ENCODE data around the gene DMBX1. TPM values are rescaled to one million over a fixed set of nuclear protein-coding genes. Genes with fewer than 3 reads are reported as not detected.
A peak's percentile ranks its signal among the peaks of the same experiment; 100 is the strongest.

The DMBX1 gene
- polyA plus RNA-seq, 1 donor from 2014 or later = 0.28 TPM

GRCh38 chr1:46487818-46488218 is 1.8 kb upstream of the DMBX1 start:
- no peaks in the 10 kb centered on the region for H3K9me3 ChIP-seq (ENCODE audit: low read length)
- no peak overlapping the region for H2AFZ ChIP-seq (ENCODE audit: low read depth, low read length)
- H3K9ac ChIP-seq (ENCODE audit: low read length) = no peak overlapping the region
- no peaks in the 10 kb centered on the region for H3K36me3 ChIP-seq (ENCODE audit: insufficient read depth, low read length)
- H3K79me2 ChIP-seq (replicated peaks; ENCODE audit: insufficient read depth, low read length) = no peaks in the 10 kb centered on the region
- TF ChIP-seq MXI1 (conservative IDR thresholded peaks at IDR 0.05; ENCODE audit: poor library complexity, severe bottlenecking) = no peak
- peak; percentile 23 for TF ChIP-seq CTCF (IDR thresholded peaks at IDR 0.05; ENCODE audit: poor library complexity, severe bottlenecking)
- no peaks in the 10 kb centered on the region for H4K20me1 ChIP-seq (ENCODE audit: insufficient read depth)
- H3K4me2 ChIP-seq (ENCODE audit: low read length) = no peak overlapping the region
- H3K4me3 ChIP-seq (ENCODE audit: low read length) = no peak overlapping the region
- no peaks in the 10 kb centered on the region for H3K9me2 ChIP-seq (ENCODE audit: insufficient read depth, low read length)
- H3F3A ChIP-seq (ENCODE audit: insufficient read depth, low read length, poor library complexity, severe bottlenecking) = no peaks in the 10 kb centered on the region
- peaks cover 97% of the 10 kb centered on the region for H3K27me3 ChIP-seq (ENCODE audit: insufficient read depth, low read depth, low read length)
- H3K27ac ChIP-seq (ENCODE audit: low read length) = no peak overlapping the region

- no peak overlapping the region for H3K9ac ChIP-seq (ENCODE audit: low read length)
- H3K9me3 ChIP-seq (ENCODE audit: low read length) = no peaks in the 10 kb centered on the region
- H3K36me3 ChIP-seq (ENCODE audit: insufficient read depth, low read length) = no peaks in the 10 kb centered on the region
- H4K20me1 ChIP-seq (ENCODE audit: insufficient read depth) = no peaks in the 10 kb centered on the region
- H3K9me2 ChIP-seq (ENCODE audit: insufficient read depth, low read length) = no peaks in the 10 kb centered on the region
- H2AFZ ChIP-seq (ENCODE audit: low read depth, low read length) = no peak overlapping the region
- H3K4me2 ChIP-seq (ENCODE audit: low read length) = no peak overlapping the region
- no peak overlapping the region for H3K27ac ChIP-seq (ENCODE audit: low read length)
- H3K27me3 ChIP-seq (ENCODE audit: insufficient read depth, low read depth, low read length) = peaks cover 99% of the 10 kb centered on the region
- no peaks in the 10 kb centered on the region for H3K79me2 ChIP-seq (replicated peaks; ENCODE audit: insufficient read depth, low read length)
- H3K4me3 ChIP-seq (ENCODE audit: low read length) = no peak overlapping the region
- TF ChIP-seq EP300 (conservative IDR thresholded peaks at IDR 0.05; ENCODE audit: poor library complexity, severe bottlenecking) = no peak
- TF ChIP-seq POLR2AphosphoS5 (IDR thresholded peaks at IDR 0.05) = no peak
- TF ChIP-seq MXI1 (conservative IDR thresholded peaks at IDR 0.05; ENCODE audit: poor library complexity, severe bottlenecking) = no peak
- TF ChIP-seq RAD21 (conservative IDR thresholded peaks at IDR 0.05) = no peak
- TF ChIP-seq REST (IDR thresholded peaks at IDR 0.05; ENCODE audit: borderline replicate concordance) = no peak
- no peak for TF ChIP-seq SMC3 (conservative IDR thresholded peaks at IDR 0.05; ENCODE audit: poor library complexity)
- TF ChIP-seq EZH2 (IDR thresholded peaks at IDR 0.05; ENCODE audit: borderline replicate concordance, insufficient read depth, low read length, poor library complexity, severe bottlenecking) = no peak
- no peak for TF ChIP-seq CTCF (IDR thresholded peaks at IDR 0.05; ENCODE audit: poor library complexity, severe bottlenecking)
- TF ChIP-seq TAF1 (IDR thresholded peaks at IDR 0.05; ENCODE audit: low read depth) = no peak
- H3F3A ChIP-seq (ENCODE audit: insufficient read depth, low read length, poor library complexity, severe bottlenecking) = no peaks in the 10 kb centered on the region
These were observed 1.1 kb upstream of the DMBX1 start for GRCh38 chr1:46488343-46489168.

Data from neural cell (in vitro differentiated cells).